ENCODE measurements around the gene VPS16. TPM values are rescaled to one million over a fixed set of nuclear protein-coding genes. Genes with fewer than 3 reads are reported as not detected.
A peak's percentile ranks its signal among the peaks of the same experiment; 100 is the strongest.

VPS16 gene
- total RNA-seq, 1 donor from 2014 or later: 42.0 TPM

DNA sequence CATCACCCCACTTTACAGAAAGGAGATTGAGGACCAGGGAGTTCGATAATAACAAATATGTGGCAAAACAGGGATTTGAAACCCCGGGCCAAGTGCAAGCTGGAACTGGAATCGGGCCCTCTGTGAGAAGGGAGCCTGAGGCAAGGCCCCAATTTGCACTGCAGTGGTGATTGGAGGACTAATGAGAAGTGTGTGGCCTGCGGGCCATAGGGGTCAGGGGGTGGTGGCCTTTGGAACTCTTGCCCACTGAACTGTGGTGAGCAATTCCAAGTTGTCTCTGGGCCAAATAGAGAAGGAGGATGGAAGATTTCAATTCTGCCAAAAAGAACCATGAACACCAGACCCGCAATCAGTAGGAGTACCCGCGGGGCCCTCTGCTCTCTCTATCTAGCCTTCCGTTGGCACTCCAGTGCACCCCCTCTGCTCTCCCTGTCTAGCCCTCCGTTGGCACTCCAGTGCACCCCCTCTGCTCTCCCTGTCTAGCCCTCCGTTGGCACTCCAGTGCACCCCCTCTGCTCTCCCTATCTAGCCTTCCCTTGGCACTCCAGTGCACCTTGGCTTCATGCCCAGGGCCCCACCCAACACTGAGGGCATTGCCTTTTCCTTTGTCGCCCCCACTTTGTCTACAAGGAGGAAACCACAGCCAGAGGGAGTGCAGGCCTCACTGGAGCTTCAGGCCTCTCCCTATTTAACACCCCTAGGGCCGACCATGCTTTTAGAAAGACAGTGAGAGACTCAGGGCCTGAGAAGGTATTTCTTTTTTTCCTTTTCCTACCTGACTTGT lies 26.7 kb downstream of the VPS16 start:
- no peak for DNase-seq (ENCODE audit: low spot score)

DNA sequence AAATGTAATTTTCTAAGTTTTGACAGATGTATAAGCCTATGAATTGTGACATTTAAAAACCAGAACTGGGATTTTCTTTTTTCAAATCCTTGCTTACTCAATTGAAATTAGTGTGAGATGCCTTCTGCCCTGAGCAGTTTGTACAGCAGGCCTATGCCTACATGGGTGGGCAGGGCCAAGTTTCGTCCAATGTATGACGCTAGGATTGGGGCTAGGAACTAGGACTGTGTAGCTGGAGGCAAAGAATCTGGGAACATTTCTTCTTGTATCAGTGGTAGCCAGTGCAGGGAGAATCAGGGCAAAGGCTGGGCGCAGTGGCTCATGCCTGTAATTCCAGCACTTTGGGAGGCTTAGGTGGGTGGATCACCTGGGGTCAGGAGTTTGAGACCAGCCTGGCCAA lies 28.8 kb downstream of the VPS16 start:
- DNase-seq (ENCODE audit: low spot score): no peak

DNA sequence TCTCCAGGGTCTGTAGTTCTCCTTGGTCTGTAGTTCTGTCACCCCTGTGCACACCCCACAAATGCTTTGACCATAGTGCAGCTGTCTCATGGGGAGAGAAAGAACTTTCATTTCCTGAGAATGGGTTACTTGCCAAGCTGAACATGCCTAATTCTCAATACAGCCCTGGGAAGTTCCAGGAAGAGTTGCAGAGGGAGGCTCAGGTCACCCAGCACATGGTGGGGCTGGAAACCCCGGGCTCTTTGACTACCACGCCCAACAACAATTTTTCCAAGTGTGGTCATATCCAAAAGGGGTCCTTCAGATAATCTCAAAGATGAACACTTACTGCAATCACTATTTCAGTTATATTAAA lies 30.5 kb downstream of the VPS16 start:
- DNase-seq (ENCODE audit: low spot score): no peak

DNA sequence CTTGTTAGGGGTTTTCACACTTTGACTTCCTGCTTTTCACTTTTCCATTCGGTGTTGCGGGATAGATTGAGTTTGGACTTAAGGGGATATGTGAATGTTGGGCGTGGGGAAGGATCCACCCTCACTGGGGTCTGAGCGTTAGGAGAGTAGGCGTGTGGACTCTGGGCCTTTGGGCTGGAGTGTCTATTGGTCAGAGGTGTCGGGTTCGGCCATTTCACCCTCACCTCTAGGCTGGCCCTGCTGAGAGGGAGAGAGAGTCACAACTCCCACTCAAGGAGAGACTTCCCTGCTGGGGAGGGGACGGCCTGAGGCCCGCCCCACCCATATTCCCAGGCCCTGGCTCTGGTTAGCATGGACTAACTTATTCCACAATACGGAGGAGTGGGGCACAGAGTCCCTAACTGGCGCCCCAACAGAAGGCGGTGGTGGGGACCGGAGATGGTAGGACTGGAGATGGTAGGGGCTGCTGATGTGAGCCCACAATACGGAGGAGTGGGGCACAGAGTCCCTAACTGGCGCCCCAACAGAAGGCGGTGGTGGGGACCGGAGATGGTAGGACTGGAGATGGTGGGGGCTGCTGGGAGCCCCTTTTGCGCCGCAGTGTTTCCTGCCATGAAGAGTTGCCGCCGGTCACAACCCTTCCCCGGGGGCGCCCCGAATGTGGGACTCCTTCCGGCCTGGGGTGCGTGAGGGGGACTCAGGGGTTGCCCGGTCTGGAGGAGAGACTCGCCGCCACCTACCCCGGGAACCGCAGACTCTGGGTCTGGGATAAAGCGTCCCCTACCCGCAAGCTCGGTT lies 31.3 kb downstream of the VPS16 start:
- no peak for DNase-seq (ENCODE audit: low spot score)

DNA sequence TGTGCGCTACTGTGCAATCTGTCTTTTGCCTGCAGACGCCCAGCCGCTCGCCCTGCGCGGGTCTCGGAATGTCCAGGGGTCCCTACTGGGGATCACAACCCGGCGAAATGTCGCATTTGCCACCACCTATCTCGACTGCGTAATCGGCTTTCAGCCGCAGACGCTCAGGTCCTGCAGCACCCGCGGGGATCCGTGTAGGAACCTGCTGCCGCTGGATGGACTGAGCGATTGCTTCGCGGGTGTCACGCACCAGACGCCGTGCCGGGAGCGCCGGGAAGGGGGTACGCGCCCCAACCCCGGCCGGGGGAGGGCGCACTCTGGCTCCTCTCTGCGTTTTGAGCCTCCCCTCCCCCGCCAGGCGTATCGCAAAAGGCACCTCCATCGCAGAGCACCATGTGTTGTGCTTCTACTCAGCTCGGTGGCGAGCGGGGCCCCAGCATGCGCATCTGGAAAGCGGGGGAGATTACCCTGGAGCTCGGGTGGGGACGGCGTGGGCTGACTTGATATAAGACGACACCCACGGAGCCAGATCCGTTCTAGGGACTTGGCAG lies 32.0 kb downstream of the VPS16 start:
- DNase-seq (ENCODE audit: low spot score): no peak

DNA sequence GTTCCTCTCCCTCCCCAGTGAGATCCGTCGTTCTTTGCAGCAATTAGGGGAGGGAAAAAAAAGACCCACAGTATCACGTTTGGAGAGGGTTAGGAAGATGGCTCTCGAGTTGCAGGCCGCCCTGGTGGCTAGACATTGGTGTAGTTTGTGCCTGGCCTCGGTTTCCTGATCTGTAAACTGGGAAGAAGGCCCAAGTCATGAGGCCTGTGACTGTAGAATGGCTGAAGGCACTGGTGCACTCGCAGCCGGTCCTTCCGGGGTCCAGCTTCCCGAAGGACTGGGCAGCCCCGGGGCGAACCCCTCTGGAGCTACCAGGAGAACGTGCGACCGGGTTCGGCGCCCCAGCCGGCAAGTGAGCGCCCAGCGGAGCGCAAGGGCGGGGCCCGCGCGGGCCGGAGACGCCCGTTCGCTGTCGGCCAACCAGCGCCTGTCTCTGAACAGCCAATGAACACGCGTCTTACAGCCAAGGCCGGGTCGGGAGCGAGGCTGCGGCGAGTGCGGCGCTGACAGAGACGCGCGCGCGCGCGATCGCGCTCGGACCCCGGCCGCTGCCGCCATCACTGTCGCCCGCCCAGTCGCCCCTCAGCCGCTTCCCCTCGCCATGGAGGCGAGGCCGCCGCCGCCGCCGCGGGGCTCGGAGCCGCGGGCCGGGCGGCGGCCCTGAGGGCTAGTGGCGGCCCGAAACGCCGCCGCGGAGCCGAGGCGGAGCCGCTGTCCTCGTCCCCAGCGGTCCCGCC lies 32.6 kb downstream of the VPS16 start, which contains the start of gene PTPRA:
Gene PTPRA (plus strand): TSS at position 472 of the 737 bp plus-strand sequence. CDS start 90,797 bp downstream, outside the sequence.
- DNase-seq (ENCODE audit: low spot score): peak; percentile 98

DNA sequence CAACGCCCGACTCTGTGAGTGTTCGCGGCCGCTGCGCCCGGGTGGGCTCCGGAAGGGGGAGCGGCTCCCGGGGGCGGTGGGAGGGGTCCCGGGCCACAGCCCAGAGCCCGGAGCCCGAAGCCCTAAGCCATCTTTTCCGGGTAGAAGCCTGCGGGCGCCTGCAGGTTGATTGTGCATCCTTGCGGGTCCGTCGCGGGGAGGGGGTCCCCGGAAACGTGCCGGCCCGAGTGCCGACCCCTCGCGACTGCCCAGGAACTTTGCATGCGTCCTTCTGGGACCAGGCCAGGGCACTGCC lies 33.1 kb downstream of the VPS16 start:
- DNase-seq (ENCODE audit: low spot score): no peak

DNA sequence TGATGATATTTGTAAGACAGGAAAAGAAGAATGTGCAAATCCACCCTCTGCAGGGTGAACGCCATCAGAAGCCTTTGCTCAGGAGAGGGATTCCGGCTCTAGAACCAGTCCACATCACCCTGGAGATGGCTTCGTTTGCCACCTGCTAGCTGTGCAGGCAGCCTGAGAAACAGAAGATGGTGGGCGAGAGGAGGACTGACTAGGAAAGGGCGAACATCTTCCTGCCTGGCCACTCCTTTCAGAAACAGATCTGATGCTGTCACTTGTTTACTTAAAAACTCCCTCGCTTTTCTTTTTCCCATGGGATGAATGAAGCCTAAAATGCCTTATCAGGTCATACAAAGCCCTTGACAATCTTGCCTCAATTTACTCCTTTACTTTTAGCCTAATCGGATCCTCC lies 33.9 kb downstream of the VPS16 start:
- no peak for DNase-seq (ENCODE audit: low spot score)

DNA sequence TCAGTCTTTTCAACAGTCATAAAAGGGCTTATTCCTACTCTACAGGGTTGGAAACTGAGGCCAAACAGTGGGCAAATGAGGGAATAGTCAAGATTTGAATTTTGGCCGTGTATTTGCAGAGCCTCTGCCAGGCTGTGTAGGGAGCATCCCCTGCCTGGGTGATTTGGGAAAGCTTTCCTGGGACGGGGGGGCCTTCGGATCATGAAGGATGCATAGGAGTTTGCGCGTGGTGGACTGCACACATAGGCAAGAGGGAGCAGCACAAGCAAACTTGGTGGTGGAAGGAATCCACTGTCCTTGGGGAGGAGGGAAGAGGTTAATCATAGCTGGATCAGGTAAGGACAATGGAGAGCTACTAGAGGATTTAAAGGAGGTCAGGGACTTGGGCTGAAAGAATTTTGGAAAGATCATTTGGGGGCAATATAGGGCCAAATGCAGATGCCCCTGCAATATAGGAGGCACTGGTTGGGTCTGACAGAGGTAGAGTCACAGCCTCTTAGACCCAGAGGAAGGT lies 35.2 kb downstream of the VPS16 start:
- DNase-seq (ENCODE audit: low spot score): no peak

DNA sequence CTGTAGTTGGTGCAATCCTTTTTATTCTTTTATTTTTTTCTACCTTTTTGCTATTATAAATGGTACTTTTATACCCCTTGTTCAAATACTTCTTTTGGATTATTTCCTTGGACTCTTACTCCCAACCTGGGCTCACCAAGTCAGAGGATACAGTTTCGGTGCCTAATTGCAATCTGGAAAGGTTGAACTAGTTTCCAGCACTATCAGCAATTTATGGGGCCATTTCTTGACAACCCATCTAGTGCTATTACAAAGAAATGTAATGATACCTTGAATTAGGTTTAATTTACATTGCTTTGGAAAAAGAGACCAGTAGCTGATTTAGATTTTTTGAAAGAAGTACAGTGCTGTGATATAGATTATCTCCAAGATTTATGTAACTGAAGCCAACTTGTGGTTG lies 38.0 kb downstream of the VPS16 start:
- DNase-seq (ENCODE audit: low spot score): no peak

DNA sequence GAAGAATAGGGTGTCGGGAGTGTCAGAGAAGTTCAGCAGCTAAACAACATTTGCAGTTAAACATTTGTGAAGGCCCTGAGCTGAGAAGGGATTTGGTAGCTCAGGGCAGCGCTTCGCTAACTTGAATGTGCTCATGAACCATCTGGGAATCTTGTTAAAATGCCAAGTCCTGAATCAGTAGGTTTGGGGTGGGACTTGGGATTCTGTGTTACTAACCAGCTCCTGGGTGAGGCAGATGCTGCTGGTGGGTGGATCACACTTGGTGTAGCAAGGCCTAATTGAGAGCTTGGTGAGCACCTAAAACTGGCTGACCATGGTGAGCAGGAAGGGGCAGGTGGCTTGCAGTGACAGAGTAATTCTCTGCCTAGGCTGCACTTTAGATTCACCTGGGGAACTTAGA lies 38.6 kb downstream of the VPS16 start:
- no peak for DNase-seq (ENCODE audit: low spot score)

DNA sequence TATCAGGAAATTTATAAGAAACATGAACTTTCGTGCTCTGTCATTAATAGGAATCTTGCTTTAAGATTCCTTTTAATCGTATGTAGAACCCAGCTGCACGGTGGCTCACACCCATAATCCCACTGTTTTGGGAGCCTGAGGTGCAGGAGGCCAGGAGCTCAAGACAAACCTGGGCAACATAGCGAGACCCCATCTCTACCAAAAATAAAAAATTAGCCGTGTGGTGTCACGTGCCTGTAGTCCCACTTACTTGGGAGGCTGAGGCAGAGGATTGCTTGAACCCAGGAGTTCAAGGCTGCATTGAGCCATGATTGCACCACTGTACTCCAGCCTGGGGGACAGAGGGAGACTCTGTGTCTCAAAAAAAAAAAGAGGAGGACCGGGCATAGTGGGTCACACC lies 40.1 kb downstream of the VPS16 start:
- no peak for DNase-seq (ENCODE audit: low spot score)

DNA sequence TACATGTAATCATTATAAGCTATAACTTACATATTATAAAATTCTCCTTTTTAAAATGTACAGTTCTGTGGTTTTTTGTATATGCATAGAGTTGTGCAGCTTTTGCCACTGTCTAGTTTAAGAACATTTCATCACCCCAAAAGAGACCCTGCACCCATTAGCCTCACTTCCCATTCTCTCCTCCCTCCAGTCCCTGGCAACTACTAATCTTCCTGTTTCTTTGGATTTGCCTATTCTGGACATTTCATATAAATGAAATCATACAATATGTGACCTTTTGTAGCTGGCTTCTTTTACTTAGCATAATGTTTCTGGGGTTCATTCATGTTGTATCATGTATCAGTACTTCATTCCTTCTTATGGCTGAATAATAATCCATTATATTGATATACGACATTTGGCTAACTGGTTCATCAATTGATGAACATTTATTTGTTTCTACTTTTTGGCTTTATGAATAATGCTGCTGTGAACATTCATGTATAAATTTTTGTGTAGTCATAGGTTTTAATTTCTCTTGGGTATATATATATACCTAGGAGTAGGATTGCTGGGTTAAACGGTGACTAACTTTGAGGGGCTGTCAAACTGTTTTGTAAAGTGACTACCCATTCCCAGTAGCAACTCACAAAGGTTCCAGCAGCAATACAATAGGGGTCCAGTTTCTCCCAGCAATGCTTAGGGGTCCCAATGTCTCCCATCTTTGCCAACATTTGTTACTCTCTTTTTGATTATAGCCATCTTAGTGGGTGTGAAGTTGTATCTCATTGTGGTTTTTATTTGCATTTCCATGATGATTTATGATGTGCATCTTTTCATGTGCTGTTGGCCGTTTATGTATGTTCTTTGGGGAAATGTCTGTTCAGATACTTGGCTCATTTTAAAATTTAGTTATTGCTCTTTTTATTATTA lies 43.4 kb downstream of the VPS16 start:
- DNase-seq (ENCODE audit: low spot score): no peak

DNA sequence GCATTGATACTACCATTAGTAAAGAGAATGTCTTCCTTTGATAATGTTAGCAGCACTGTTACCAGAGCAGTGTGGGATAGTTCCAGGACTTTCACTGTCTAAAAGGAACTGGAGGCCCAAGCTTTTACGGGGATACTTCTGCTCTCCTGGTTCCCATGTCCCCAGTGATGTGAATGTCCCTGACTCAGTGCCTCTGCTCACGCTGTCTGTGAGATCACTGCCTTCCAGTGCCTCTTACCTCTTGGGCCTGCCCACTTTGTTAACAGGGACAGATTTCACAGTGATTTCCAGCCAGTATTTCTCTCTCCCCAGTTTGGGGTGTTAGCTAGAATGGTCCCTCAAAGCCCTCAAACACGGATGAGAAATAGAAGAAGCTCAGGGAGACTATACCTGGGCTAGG lies 47.2 kb downstream of the VPS16 start:
- DNase-seq (ENCODE audit: low spot score): no peak

DNA sequence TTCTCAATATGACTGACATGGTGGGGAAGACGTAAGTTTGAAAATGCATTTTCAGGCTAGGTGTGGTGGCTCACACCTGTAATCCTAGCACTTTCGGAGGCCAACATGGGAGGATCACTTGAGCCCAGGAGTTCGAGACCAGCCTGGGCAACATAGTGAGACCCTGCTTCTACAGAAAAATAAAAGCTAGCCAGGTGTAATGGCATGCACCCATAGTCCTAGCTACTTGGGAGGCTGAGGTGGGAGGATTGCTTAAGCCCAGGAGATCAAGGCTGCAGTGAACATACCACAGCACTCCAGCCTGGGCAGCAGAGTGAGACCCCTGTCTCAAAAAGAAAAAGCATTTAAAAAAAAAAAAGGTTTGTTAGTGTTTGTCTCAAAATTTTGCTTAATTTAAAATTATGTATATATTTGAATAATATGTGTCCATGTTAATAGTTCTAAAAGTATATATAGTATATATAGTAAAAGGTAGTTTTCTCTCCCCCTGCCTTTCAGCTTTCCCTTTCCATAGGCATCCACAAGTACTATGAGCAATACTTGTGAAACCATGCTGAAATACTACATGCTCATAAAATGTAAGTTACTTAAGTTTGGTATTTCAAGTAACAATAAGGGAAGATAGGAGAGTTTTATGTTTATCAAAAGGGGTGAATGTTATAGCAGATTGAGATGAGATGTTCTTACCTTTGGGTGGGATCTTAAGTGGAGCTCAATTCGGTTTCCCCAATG lies 47.8 kb downstream of the VPS16 start:
- no peak for DNase-seq (ENCODE audit: low spot score)

DNA sequence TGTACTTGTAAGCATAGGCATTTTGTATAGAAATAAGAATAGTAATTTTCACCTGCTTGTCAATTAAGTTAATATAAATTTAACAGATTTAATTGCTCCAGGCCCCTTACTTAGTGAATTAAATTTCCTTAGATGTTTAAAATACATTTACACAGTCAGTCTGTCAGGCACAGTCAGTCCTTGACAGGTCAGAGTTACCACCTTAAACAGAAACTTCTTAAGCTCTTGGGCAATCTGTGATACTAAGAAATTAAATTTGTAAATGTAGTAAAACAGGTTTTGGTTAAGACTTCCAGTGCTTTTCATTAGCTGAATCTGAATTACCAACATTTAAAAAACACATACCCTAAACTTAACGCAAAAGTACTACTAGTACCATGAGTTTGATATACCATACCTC lies 48.7 kb downstream of the VPS16 start:
- no peak for DNase-seq (ENCODE audit: low spot score)

DNA sequence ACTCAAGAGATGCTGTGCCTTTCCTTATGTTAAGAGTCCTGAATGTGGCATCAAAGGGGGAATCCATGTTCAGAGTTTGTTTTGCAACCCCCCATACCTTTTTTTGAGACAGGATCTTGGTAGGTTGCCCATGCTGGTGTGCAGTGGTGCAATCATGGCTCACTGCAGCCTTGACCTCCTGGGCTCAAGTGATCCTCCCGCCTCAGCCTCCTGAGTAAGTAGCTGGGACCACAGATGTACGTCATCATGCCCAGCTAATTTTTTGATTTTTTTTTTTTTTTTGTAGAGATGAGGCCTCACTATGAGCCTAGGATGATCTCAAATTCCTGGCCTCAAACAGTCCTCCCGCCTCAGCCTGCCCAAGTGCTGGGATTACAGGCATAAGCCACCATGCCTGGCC lies 49.3 kb downstream of the VPS16 start:
- no peak for DNase-seq (ENCODE audit: low spot score)

DNA sequence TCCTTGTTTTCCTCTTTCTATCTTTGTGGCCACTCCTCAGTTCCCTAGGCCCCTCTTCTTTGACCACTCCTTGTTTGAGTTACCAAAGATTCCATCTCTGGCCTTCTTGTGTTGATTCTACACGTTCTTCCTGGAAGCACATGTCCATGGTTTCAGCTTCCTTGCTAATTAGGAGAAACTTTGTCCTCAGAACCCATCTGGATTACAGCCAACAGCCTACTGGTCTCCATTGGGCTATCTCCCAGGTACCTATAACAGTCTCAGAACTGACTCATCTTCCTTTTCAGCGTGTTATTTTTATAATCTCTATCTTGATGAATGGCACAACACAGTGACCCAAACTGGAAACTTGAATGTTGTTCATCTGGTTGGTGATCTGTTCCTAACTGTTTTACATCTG lies 50.2 kb downstream of the VPS16 start:
- DNase-seq (ENCODE audit: low spot score): no peak

DNA sequence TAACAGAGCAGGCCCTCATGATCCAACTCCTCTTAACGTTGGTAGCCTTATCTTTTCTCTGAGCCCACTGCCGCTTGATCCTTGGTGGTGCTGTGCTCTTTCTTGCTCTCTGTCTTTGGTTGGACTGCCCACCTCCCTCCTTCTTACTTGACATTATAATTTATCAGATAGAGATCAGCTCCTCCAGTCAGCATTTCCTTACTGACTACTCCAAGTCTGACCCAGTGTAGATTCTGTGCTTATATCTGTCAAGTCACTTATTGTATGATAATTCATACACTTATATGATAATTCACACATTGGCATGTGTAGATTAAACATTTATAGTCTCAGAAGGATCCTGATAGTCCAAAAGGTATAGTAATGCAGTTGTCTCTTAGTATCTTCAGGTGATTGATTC lies 50.8 kb downstream of the VPS16 start:
- no peak for DNase-seq (ENCODE audit: low spot score)

DNA sequence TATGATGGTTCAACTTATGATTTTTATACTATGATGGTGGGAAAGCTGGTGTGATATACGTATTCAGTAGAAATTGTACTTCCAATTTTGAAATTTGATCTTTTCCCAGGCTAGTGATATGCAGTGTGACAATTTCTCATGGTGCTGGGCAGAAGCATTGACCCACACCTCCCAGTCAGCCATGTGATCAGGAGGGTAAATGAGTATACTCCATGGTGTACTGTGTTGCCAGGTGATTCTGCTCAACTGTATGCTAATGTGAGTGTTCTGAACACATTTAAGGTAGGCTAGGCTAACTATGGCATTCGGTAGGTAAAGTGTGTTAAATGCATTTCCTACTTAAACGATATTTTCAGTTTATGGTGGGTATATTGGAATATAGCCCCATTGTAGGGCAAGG lies 51.8 kb downstream of the VPS16 start:
- DNase-seq (ENCODE audit: low spot score): no peak
